ENCODE measurements around the gene HSPA8.

GRCh38 chr11:123091506-123091905 lies 29.6 kb upstream of the HSPA8 start:
- TF ChIP-seq FOXA1 (IDR thresholded peaks at IDR 0.05) = no peak
- TF ChIP-seq NFRKB (IDR thresholded peaks at IDR 0.05) = no peak
- TF ChIP-seq ZNF384 (IDR thresholded peaks at IDR 0.05) = no peak
- TF ChIP-seq ARNT (IDR thresholded peaks at IDR 0.05) = no peak
- TF ChIP-seq FOXK2 (IDR thresholded peaks at IDR 0.05) = no peak
- no peak for TF ChIP-seq LEF1 (IDR thresholded peaks at IDR 0.05; ENCODE audit: borderline replicate concordance)
- no peak for TF ChIP-seq TARDBP (IDR thresholded peaks at IDR 0.05)
- TF ChIP-seq SUZ12 (IDR thresholded peaks at IDR 0.05) = no peak
- TF ChIP-seq SP1 (IDR thresholded peaks at IDR 0.05) = no peak
- TF ChIP-seq L3MBTL2 (conservative IDR thresholded peaks at IDR 0.05) = no peak
- no peak for TF ChIP-seq HDGF (IDR thresholded peaks at IDR 0.05; ENCODE audit: borderline replicate concordance)
